Measurements from ENCODE around the gene PEX1. TPM values are rescaled to one million over a fixed set of nuclear protein-coding genes. Genes with fewer than 3 reads are reported as not detected.
A peak's percentile ranks its signal among the peaks of the same experiment; 100 is the strongest.

PEX1 gene
- total RNA-seq, 3 donors from 2014 or later: 20.2 to 52.8 (median 34.4) TPM

GRCh38 chr7:92466682-92467081 is 61.6 kb downstream of the PEX1 start:
- Histone ChIP-seq H3K27me3 (no peaks in the 10 kb centered on the region), H3K4me3 (no peak overlapping the region), H3K4me1 (no peaks in the 10 kb centered on the region), H3K27ac (no peak overlapping the region), H3K9me3 (no peaks in the 10 kb centered on the region), H3K36me3 (no peaks in the 10 kb centered on the region)
- intact Hi-C loops (cut with DNase I; ENCODE audit: low total_unique reads): no loop called here
- TF ChIP-seq CTCF (IDR thresholded peaks at IDR 0.05): no peak
- no peak for TF ChIP-seq POLR2AphosphoS5 (IDR thresholded peaks at IDR 0.05)
- no peak for TF ChIP-seq POLR2A (IDR thresholded peaks at IDR 0.05)
- no peak for DNase-seq (ENCODE audit: low spot score in 2 of 2)

DNA sequence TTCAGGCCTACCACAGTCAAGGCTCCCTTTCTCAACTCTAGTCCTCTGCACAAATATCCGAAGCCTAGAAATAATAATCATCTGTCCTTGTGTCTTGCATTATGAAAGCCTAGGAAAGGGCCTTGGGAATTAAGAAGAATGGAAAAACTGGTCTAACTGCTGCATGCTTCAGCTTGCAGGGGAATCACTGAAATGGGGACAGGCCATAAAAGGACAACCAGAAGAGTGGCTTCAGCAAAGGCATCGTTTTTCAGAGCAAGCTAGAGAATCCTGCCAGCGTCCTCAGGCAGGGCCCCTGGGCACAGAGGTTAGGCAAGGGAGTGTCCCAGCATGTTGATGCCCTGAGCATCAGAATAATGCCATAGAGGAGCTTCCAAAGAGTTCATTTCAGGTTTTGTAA is 63.8 kb downstream of the PEX1 start:
- Histone ChIP-seq H3K4me1 (no peaks in the 10 kb centered on the region), H3K4me3 (no peak overlapping the region), H3K36me3 (no peaks in the 10 kb centered on the region), H3K27me3 (no peaks in the 10 kb centered on the region), H3K9me3 (no peaks in the 10 kb centered on the region), H3K27ac (peak overlapping the region; percentile 31 to 54)
- TF ChIP-seq POLR2A (IDR thresholded peaks at IDR 0.05): no peak
- no peak for TF ChIP-seq CTCF (IDR thresholded peaks at IDR 0.05)
- TF ChIP-seq POLR2AphosphoS5 (IDR thresholded peaks at IDR 0.05): peak in 1 of 3 donors; percentile 20
- intact Hi-C loops (cut with DNase I; ENCODE audit: low total_unique reads): no loop called here
- DNase-seq (ENCODE audit: low spot score in 2 of 2): peak in 1 of 2 donors; percentile 40

DNA sequence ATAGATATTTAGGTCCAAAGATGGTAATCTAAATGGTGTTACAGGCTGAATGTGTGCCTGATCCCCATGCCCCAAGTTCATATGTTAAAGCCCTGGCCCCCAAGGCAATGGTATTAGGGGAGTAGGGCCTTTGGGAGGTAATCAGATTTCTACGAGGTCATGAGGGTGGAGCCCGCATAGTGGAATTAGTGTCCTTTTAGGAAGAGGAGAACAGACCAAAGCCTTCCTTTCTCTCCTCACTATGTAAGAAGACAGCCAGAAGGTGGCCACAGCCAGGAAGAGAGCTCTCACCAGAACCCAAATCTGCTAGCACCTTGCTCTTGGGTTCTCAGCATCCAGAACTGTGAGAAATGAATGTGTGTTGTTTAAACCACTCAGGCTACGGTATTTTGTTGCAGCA is 65.8 kb downstream of the PEX1 start:
- H3K4me3 ChIP-seq: no peak overlapping the region
- H3K27me3 ChIP-seq: no peaks in the 10 kb centered on the region
- no peak overlapping the region for H3K27ac ChIP-seq
- DNase-seq (ENCODE audit: low spot score in 2 of 2): no peak
- H3K4me1 ChIP-seq: no peaks in the 10 kb centered on the region
- no peaks in the 10 kb centered on the region for H3K36me3 ChIP-seq
- TF ChIP-seq POLR2AphosphoS5 (IDR thresholded peaks at IDR 0.05): no peak
- TF ChIP-seq CTCF (IDR thresholded peaks at IDR 0.05): no peak
- no peak for TF ChIP-seq POLR2A (IDR thresholded peaks at IDR 0.05)
- no peaks in the 10 kb centered on the region for H3K9me3 ChIP-seq
- intact Hi-C loops (cut with DNase I; ENCODE audit: low total_unique reads): no loop called here

DNA sequence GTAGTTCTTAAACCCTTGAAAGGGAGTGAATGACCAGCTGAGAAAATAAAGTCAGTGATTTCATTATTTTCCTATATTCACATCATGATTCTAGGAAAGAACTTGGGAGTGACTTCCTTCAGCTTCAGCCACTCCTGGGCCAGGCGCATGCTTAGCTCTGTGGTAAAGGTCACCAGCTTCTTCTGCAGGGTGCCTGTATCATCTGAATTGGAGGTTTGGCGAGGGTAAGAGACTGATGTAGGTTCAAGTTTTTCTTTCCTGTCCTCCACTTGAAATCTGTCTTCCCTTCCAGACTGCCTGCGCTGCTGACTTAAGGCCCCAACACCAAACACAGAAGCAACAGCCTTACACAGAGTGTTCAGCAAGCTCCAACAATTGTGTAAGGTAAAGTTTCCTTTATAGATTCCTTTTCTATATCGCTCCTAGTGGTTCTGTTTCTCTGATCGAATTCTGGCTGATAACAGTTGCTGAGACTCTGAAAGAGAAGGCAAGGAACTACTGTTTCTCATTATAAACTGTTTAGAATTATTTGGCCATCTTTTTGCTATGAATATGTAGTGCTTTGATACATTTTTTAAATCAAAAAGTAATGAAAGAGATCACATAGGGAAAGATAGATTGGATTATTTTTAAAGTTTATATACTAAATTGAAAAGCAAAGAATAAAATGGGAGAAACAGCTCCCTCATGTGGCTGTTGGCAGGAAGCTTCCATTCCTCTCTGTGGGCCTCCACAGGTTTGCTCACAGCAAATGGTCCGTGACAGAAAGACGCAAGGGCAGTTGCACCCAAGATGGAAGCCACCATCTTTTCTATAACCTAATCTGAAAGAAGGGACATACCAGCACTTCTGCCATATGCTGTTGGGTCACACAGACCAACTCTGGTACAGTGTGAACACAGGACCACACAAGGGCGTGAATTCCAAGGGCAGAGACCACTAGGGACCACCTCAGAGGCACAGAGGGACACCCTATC is 67.0 kb downstream of the PEX1 start:
- TF ChIP-seq POLR2A (IDR thresholded peaks at IDR 0.05) (no peak), CTCF (IDR thresholded peaks at IDR 0.05) (peak in 2 of 3 donors; percentile 42 to 45)
- no peak for DNase-seq (ENCODE audit: low spot score in 2 of 2)
- Histone ChIP-seq H3K4me1 (no peaks in the 10 kb centered on the region), H3K36me3 (no peaks in the 10 kb centered on the region), H3K9me3 (no peaks in the 10 kb centered on the region), H3K27ac (no peak overlapping the region), H3K27me3 (no peaks in the 10 kb centered on the region), H3K4me3 (no peak overlapping the region)
- intact Hi-C loops (cut with DNase I; ENCODE audit: low total_unique reads): no loop called here

- H3K36me3 ChIP-seq: no peaks in the 10 kb centered on the region
- no peaks in the 10 kb centered on the region for H3K4me1 ChIP-seq
- no peak overlapping the region for H3K27ac ChIP-seq
- no peak overlapping the region for H3K4me3 ChIP-seq
- no peak for TF ChIP-seq POLR2AphosphoS5 (IDR thresholded peaks at IDR 0.05)
- TF ChIP-seq POLR2A (IDR thresholded peaks at IDR 0.05): no peak
- TF ChIP-seq CTCF (IDR thresholded peaks at IDR 0.05): no peak
- no peaks in the 10 kb centered on the region for H3K9me3 ChIP-seq
- no peak for DNase-seq (ENCODE audit: low spot score in 2 of 2)
- intact Hi-C loops (cut with DNase I; ENCODE audit: low total_unique reads): no loop called here
- H3K27me3 ChIP-seq: no peaks in the 10 kb centered on the region
Observed at GRCh38 chr7:92460510-92460909, 67.8 kb downstream of the PEX1 start.
